HG03175 (cell line): ENCODE results near the gene FAM136A.
"Not testable (repeated sequence)": the region's sequence is repeated elsewhere in the genome, so short reads cannot be mapped to it uniquely, and the experiment has no call there.

Experiments used
- ATAC-seq: cut with Tn5 transposase; IDR thresholded peaks from one replicate; pipeline ENCODE4 v1.9.1; 2021; ENCODE audit warnings: mild to moderate bottlenecking, moderate library complexity; ENCODE audit not compliant: unreplicated experiment

The FAM136A gene

DNA sequence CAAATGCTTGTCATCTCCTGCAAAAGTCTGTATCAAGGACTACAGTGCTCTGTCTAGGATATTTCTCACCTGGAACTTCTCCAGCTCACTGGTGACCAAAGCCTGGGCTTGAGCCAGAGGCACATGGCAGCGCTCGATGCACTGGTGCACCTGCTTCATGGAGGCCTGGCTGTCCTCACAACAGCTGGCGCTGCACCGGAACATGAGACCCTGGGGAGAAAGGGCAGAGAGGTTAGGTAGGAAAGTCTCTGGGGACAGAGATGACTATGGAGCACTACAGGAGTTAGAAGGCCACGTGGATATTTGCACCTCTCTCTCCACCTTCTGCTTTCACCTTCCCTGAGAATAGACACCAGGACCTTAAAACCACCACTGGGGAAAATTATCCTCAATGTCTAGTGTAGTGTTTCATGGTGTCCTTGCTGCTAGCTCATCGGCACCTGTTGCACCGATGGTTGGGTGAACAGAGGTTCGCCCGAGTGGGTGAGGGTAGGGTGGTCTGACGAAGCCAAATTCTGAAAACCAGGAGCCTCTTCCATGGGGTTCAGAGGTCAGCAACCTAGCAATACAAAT lies 1.0 kb downstream of the FAM136A start:
- no peak for ATAC-seq

DNA sequence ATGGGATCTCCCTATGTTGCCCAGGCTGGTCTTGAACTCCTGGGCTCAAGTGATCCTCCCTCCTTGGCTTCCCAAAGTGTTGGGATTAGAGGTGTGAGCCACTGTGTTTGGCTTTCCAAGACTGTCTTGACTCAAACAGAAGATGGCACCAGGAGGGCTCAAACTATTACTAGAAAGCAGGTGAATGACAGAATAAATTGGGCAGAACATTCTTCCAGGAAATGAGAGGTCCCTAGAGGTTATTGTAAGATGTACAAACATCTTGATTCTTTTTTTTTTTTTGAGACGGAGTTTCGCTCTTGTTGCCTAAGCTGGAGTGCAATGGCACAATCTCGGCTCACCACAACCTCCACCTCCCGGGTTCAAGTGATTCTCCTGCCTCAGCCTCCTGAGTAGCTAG lies 4.0 kb downstream of the FAM136A start:
- ATAC-seq: not testable (repeated sequence)

- no peak for ATAC-seq
Observed at GRCh38 chr2:70283500-70284191, 18.2 kb downstream of the FAM136A start.

DNA sequence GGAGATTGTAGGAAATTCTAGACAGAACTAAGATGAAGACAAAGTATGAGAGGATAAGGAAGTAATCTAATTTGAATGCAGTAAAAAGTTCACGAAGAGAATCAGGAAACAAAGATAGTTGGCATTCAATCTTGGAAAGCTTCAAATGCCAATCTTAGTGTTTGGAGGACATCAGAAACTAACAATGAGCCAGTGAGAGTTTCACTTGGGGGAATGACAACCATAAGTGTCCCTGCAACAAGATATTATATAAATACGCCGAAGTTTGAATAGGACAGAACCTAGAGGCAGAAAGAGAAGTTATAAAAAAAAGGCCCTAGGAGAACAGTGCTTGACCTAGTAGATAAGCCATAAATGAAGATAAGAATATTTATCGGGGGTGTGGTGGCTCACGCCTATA lies 19.4 kb downstream of the FAM136A start:
- ATAC-seq: no peak

DNA sequence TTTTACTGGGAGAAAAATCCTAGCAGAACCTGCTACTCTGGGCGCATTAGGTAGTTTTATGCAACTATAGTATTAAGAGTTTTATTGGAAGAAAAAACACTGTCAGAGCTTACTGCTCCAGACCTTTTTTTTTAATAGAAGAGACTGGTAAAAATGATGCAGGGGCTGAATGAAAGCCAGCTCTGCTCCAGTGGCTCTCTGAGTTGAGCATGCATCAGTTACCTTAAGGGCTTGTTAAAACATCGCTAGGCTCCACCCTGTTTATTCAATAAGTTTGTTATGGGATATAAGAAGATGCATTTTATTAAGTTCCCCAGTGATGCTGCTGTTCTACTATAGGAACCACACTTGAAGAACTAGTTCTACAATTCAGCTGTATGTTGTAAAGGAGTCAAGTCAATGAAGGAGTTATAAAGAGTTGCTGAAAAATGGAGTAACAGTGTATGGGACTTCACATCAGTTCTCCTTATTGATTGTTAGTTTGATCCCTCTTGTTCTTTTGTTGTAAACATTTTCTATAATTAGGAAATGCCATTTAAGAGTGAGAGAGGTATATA lies 21.5 kb downstream of the FAM136A start:
- no peak for ATAC-seq

DNA sequence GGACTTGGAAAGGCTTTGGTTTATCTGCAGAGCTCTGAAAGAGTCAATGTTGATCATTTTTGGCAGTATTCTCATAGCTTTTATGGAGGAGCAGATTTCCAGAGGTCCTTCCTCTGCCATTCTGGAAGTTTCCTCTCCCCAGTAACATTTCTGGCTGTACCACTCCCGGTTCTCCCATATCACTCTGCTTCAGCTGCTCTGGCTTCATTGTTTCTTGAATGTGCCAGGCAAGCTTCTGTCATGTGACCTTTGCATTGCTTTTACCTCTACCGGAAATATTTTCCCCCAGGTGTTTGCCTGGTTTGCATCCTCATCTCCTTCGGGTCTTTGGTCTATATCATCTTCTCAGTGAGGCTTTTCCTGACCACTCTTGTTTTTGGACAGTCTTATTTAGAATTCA lies 31.5 kb downstream of the FAM136A start:
- no peak for ATAC-seq

GRCh38 chr2:70269422-70270302 lies 32.2 kb downstream of the FAM136A start:
- ATAC-seq: not testable (repeated sequence)

GRCh38 chr2:70266925-70267324 lies 34.9 kb downstream of the FAM136A start:
- ATAC-seq: not testable (repeated sequence)

DNA sequence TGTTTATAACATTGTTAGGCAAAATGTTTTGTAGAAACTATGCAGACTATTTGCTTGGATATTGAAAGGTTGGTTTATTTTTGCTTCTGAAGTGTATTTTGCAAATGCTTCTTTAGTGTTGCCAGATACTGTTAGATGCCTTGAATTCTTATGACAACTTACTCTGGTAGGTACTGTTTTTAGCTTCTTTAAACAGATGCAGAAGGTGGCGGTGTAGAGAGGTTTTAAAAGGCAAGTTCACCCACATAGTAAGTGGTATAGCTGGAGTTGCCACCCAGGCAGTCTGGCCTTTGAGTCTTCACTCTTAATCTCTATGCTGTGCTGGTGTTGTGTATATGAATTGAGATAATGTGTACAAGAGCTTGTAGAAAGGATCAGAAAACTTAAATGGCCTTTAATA lies 40.4 kb downstream of the FAM136A start:
- ATAC-seq: no peak

DNA sequence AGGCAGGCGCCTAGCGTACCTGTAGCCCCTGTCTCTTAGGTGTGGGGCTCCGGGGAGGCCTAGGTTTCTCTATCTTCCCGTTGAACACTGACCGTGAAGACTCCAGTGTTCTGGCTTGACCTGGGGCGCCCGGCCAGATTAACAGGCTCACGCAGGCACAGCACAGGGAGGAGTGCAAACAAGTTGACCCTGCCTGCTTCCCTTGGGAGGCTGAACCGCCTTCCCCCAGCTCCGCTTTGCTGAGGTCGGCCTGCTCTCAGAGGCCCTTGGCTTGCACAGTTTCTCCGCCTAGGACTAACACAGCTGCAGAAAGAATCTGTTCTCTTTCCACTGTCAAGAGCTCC lies 43.4 kb downstream of the FAM136A start:
- no peak for ATAC-seq

DNA sequence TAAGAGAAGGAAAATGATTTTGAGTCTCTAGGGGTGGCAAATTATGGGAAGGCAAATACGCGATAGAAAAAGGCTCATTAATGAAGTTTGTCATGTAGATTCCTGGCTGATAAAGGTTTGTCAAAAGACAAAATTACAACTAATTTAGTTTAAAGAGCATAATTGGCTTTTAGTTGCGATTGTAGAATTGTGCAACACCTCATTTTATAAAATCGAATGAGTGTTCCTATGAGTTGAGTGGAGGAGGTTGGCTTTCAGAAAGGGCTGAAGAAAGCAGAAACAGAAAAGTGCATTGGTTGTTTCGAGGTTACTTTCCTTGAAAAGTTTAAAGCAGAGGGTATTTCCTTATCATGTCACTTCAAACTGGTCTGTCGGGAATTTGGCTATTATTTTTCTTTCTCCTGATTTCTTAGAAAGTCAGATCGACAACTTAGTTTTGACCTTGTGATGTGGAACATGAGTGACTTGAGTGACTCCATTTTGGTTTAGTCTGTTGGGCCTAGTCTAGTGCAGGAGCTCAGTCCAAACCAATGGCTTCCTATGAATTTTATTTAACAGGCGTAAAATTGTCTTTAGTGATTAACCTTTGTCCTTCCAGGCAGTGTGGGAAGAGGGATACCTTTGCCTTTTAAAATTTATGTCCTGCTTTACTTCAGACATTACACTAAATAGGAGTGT lies 46.1 kb downstream of the FAM136A start:
- ATAC-seq: no peak

DNA sequence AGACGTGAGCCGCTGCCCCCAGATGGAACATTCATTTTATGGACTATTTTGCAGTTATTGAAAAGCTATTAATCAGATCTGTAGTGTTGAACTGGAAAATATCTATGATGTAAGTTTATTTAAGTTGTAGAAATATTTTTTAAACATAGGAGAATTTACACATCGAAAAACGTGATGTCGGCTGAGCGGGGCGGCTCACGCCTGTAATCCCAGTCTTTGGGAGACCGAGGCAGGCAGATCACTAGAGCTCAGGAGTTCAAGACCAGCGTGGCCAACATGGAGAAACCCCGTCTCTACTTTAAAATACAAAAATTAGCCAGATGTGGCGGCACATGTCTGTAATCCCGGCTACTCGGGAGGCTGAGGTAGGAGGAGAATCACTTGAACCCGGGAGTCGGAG lies 51.4 kb downstream of the FAM136A start:
- no peak for ATAC-seq

DNA sequence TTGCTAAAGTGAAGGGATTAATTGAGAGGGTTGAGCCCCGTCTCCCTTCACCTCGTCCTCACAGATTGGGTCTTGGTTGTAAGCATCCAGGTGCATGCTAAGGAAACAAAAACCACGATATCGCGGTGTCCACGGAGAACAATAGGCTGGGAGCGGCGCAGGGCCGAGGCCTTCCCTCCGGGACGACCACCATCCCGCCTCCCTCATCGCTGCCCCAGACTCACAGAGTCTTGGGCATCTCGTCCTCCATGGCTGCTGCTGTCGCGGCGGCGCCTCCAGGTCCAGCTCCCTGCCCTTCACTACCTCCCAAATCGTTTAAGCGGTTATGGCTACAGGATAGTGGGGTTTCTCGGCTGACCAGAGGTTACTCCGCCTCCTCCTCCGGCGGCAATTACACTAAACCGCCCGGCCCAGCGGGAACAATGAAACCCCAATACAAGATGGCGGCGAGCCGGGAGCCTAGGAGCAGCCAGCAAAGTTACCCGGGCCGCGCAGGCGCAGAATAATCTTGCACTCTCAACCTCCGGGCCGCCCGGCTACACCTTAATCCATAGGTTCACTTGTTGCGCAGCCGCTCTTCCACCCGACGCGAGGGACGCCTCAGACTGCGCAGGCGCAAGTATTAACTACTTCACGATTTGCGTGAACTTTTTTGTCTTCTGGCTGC lies 53.6 kb downstream of the FAM136A start, which contains the start of gene TIA1:
TIA1 (minus strand) TSS at position 448 of the 667 bp plus-strand sequence; CDS start at position 250, 198 bp downstream.
- peak; percentile 95 for ATAC-seq

DNA sequence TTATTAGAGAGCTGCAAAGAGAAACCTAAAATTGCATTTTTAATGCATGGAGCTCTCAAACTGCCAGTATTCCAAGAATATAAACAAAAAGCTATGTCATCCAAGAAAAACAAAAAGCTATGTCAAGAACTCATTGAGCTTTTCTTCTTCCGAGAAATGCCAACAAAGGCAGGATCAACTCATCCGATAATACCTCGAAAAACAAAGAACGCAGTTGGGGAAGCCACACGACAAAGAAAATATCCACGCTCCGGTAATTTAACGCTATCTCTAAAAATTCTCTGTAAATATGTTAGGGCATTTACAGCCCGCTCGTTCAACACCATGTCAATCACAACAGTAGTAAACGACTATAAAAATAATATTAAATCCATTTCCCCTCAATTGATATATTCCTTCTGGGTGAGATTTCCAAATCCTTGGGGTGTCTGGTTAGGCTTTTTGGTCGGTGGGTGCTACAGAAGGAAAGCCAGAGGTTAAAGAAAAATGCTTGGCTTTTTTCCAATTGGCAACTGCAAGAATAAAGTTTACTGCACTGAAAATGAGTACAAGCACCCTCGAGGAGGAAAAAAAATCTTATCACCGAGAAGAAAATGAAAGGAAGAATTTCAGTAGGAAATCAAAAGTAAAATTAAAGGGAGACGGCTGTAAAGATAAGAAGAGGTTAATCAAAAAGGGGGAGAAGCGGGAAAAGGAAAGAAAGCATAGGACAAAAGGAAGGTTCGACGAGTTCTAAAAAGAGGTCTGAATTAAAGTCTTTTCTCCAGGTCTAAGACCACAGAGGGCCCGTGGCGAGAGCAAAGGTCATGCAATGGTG lies 54.3 kb downstream of the FAM136A start:
- ATAC-seq: no peak
